Body of pancreas (tissue), 4 donors: ENCODE results near the gene DESI1. TPM values are rescaled to one million over a fixed set of nuclear protein-coding genes. Genes with fewer than 3 reads are reported as not detected.

Source experiments
- ATAC-seq: fragments of 150-250 bp; one replicate; pipeline ENCODE4 v1.9.1; 2016
- DNase-seq, 4 donors: peaks; one replicate each; pipeline ENCODE4 v3.0.0-alpha.2; 2019
- H3K27ac ChIP-seq, 4 donors: fragments of 200-600 bp; sonication (generic); 1 replicate in 3 of 4; 2 replicates in 1 of 4; pipeline versions ENCODE4 v1.5.1 to v1.6.1; 2016 to 2019; ENCODE audit warnings: mild to moderate bottlenecking in 1 of 4, mixed read lengths in 1 of 4, moderate library complexity in 1 of 4
- H3K27me3 ChIP-seq, 2 donors: fragments of 200-600 bp; sonication (generic); one replicate each; pipeline ENCODE4 v1.6.0; 2016; ENCODE audit warnings: mild to moderate bottlenecking in 1 of 2
- H3K36me3 ChIP-seq, 2 donors: fragments of 200-600 bp; sonication (generic); replicated peaks in 1 of 2; 2 replicates each; pipeline ENCODE4 v1.5.1; 2016; ENCODE audit warnings: low read depth in 2 of 2; ENCODE audit not compliant: insufficient read depth in 1 of 2
- H3K4me1 ChIP-seq: fragments of 200-600 bp; sonication (generic); one replicate; pipeline ENCODE4 v1.6.0; 2016
- H3K4me3 ChIP-seq, 2 donors: fragments of 200-600 bp; sonication (generic); 1 replicate in 1 of 2; 2 replicates in 1 of 2; pipeline ENCODE4 v1.5.1; 2016 to 2019
- H3K9me3 ChIP-seq, 3 donors: fragments of 200-600 bp; sonication (generic); 1 replicate in 2 of 3; 2 replicates in 1 of 3; pipeline ENCODE4 v1.5.1; 2016
- POLR2A ChIP-seq, 3 donors: fragments of 450-650 bp; IDR thresholded peaks; one replicate each; pipeline ENCODE4 v1.6.1; 2016; ENCODE audit warnings: antibody characterized with exemption in 3 of 3, mild to moderate bottlenecking in 2 of 3
- WGBS, 2 donors: methylation state at CpG; one replicate each; pipeline ENCODE4 v1.1.5; 2017; 5-methylcytosine and 5-hydroxymethylcytosine counted together
- intact Hi-C: fragments of 100-400 bp; cut with DNase I; formaldehyde crosslinking; loops from one replicate; pipeline ENCODE4 v1.15.1; 2023
- total RNA-seq, 2 donors: library from RNA; depleted of rRNA; stranded (reverse); fragments of >200 nt; gene quantifications; one replicate each; pipeline ENCODE4 v1.1.0, GENCODE V29; 2016
- TF ChIP-seq, protein P1 (sequence below), 7 experiments: fragments of 450-650 bp in 4 of 7; fragments of 200-600 bp in 3 of 7; sonication (generic) in 3 of 7; IDR thresholded peaks; one replicate each; pipeline ENCODE4 v1.5.1; 2016 to 2019; ENCODE audit warnings: antibody characterized with exemption in 7 of 7

The DESI1 gene
- total RNA-seq, 2 donors from 2014 or later: 11.2 to 17.1 TPM

DNA sequence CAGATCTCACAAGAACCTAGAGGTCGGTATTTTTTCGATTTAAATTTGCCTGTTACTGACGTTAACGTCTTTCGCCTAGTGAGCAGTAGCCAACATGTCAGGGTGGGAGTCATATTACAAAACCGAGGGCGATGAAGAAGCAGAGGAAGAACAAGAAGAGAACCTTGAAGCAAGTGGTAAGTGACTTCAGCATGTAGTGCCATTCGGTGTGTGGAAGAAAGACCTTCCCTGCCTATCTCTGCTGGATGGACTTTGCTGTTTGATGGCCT, 1.0 kb upstream of the DESI1 start:
- Histone ChIP-seq H3K27ac (peak overlapping the region; percentile 95 to 96 (median 95)), H3K27me3 (no peaks in the 10 kb centered on the region), H3K9me3 (no peaks in the 10 kb centered on the region), H3K4me3 (peak overlapping the region; percentile 35 to 79), H3K4me1 (peaks cover 40% of the 10 kb centered on the region), H3K36me3 (peaks cover 0 to 8% of the 10 kb centered on the region in 2 donors)
- 2 to 4% methylated on average over 8 of the region's 8 CpGs for WGBS, 2 donors
- no peak for TF ChIP-seq POLR2A (IDR thresholded peaks at IDR 0.05)
- TF ChIP-seq, protein P1, sequence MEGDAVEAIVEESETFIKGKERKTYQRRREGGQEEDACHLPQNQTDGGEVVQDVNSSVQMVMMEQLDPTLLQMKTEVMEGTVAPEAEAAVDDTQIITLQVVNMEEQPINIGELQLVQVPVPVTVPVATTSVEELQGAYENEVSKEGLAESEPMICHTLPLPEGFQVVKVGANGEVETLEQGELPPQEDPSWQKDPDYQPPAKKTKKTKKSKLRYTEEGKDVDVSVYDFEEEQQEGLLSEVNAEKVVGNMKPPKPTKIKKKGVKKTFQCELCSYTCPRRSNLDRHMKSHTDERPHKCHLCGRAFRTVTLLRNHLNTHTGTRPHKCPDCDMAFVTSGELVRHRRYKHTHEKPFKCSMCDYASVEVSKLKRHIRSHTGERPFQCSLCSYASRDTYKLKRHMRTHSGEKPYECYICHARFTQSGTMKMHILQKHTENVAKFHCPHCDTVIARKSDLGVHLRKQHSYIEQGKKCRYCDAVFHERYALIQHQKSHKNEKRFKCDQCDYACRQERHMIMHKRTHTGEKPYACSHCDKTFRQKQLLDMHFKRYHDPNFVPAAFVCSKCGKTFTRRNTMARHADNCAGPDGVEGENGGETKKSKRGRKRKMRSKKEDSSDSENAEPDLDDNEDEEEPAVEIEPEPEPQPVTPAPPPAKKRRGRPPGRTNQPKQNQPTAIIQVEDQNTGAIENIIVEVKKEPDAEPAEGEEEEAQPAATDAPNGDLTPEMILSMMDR (IDR thresholded peaks at IDR 0.05): no peak
- no peak for ATAC-seq
- no peak for DNase-seq
- intact Hi-C loops: no loop called here

DNA sequence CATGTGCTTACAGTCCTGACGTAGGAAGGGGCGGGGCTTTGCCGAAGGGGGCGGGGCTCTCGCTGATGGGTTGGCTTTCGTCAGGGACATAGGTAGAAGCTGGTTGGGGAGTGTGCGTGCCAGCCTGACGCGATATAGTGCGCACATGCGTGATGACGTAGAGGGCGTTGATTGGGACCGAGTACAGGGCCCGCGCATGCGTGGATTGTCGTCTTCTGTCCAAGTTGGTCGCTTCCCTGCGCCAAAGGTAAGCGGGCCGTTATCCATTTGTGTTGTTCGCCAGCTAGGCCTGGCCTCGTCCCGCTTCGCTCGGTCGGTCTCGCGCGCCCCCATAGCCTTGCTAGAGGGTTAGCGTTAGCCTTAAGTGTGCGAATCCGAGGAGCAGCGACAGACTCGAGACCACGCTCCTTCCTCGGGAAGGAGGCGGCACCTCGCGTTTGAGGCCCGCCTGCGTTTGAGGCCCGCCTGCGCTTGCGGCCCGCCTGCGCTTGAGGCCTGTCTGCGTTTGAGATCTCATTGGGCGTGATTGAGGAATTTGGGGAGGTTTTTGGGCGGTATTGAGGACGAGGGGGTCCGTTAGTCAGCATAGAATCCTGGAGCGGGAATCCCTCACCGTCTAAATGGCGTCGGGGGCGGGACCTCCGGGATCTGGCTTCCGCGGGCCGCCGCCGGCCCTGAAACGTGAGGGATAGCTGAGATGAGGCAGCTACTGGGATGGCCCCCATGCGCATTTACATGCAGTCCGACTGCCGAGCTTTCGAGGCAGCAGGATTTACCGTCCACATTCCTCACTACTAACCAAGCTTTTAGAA, 462 bp upstream of the DESI1 start, which contains the start of gene XRCC6:
Gene XRCC6 (plus strand): TSS at position 197 of the 812 bp plus-strand sequence. CDS start 710 bp downstream, outside the sequence.
- no peaks in the 10 kb centered on the region for H3K9me3 ChIP-seq
- peak; percentile 100 for DNase-seq
- 1% methylated on average over 16 to 69 of the region's 70 CpGs for WGBS, 2 donors
- H3K4me3 ChIP-seq: peak within 1 kb of the TSS; percentile 43 to 79
- peak within 1 kb of the TSS; percentile 95 to 96 (median 95) for H3K27ac ChIP-seq
- peak; percentile 96 for ATAC-seq
- H3K4me1 ChIP-seq: peaks cover 40% of the 10 kb centered on the region
- intact Hi-C loops: no loop called here
- peaks cover 0 to 6% of the 10 kb centered on the region in 2 donors for H3K36me3 ChIP-seq
- H3K27me3 ChIP-seq: no peaks in the 10 kb centered on the region
- TF ChIP-seq POLR2A (IDR thresholded peaks at IDR 0.05): peak; percentile 58 to 96 (median 87)
- TF ChIP-seq, protein P1 (IDR thresholded peaks at IDR 0.05): no peak

DNA sequence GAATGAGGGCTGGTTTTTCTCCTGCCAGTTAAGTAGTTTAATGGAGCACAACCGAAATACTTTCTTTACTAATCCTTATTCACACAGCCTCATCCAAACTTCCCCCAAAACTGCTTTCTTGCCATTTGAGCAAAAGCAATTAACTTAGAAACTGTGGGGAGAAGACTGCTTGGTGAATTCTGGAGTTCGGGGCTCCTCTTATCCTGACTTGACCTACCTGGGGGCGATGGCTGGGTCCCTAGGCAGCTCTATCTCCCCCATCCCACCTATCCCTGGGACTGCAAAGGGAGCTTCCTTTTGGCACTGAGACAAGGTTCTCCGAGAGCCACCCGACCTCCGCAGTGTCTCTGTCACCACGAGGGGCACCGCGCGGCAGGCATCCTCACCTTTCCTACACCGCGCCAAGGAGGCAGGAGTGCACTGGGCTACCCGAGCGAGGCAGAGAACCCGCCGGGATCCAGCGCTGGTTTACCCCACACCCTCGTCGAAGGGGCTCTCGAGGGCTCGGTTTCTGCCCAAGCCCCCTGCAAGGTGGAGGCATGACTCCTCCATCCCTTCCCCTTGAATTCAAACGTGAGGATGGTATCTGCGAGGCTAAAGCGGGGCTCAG, 759 bp downstream of the DESI1 start:
- peak overlapping the region; percentile 95 to 96 (median 95) for H3K27ac ChIP-seq
- H3K4me1 ChIP-seq: peaks cover 40% of the 10 kb centered on the region
- WGBS, 2 donors: 1 to 2% methylated on average over 8 to 24 of the region's 24 CpGs
- H3K9me3 ChIP-seq: no peaks in the 10 kb centered on the region
- no peaks in the 10 kb centered on the region for H3K36me3 ChIP-seq
- no peak for TF ChIP-seq POLR2A (IDR thresholded peaks at IDR 0.05)
- TF ChIP-seq, protein P1 (IDR thresholded peaks at IDR 0.05): no peak
- H3K27me3 ChIP-seq: no peaks in the 10 kb centered on the region
- peak overlapping the region; percentile 43 to 79 for H3K4me3 ChIP-seq
- intact Hi-C loops: no loop called here
- ATAC-seq: no peak
- peak; percentile 43 to 59 (median 45) for DNase-seq

DNA sequence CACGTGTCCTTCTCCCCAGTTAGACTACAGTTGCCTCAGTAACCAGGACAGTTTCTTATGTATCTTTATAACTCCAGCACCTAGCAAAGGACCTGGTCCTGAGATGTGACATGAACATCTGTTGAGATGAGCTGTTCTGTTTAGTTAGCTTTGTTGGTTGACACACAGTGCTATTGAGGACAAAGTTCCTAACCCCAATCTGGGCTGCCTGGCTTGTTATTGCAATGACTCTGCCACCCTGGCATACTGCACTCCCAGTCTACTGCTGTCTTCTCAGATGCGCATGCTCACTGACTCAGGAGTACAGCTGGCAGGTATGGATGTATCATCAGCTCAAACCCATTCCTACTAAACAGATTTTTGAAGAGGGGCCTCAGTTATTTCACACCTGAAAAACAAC, 7.4 kb downstream of the DESI1 start:
- DNase-seq (no peak), ATAC-seq (no peak)
- WGBS, 2 donors: 89 to 90% methylated on average over 2 of the region's 2 CpGs
- no peak for TF ChIP-seq POLR2A (IDR thresholded peaks at IDR 0.05)
- TF ChIP-seq, protein P1 (IDR thresholded peaks at IDR 0.05): no peak
- intact Hi-C loops: no loop called here
- Histone ChIP-seq H3K36me3 (no peaks in the 10 kb centered on the region), H3K27me3 (no peaks in the 10 kb centered on the region), H3K4me1 (peaks cover 6% of the 10 kb centered on the region), H3K27ac (no peak overlapping the region), H3K4me3 (no peak overlapping the region), H3K9me3 (no peaks in the 10 kb centered on the region)
